ENCODE results near the gene ALG6.

The ALG6 gene

GRCh38 chr1:63363014-63363413 is 4.4 kb upstream of the ALG6 start:
- Histone ChIP-seq H3K27ac (ENCODE audit: low read depth, low read length) (no peak overlapping the region), H3K4me3 (ENCODE audit: low read depth in 1 of 2, low read length in 2 of 2) (no peak overlapping the region), H3K4me1 (ENCODE audit: control insufficient read depth in 1 of 2, insufficient read depth in 2 of 2, low read length in 2 of 2) (peaks cover 4 to 6% of the 10 kb centered on the region in 2 donors)

GRCh38 chr1:63366908-63367214 is 566 bp upstream of the ALG6 start:
- Histone ChIP-seq H3K4me3 (ENCODE audit: low read depth in 1 of 2, low read length in 2 of 2) (peak overlapping the region; percentile 65 to 76), H3K36me3 (ENCODE audit: control insufficient read depth in 1 of 2, insufficient read depth in 2 of 2, low read length in 2 of 2) (peaks cover 0 to 4% of the 10 kb centered on the region in 2 donors), H3K9me3 (ENCODE audit: control insufficient read depth in 1 of 2, low read length in 2 of 2) (no peaks in the 10 kb centered on the region), H3K9ac (ENCODE audit: low read depth in 1 of 2, low read length in 2 of 2) (peak overlapping the region; percentile 45 to 72), H3K4me1 (ENCODE audit: control insufficient read depth in 1 of 2, insufficient read depth in 2 of 2, low read length in 2 of 2) (peaks cover 8 to 10% of the 10 kb centered on the region in 2 donors), H3K27me3 (ENCODE audit: control insufficient read depth in 1 of 2, insufficient read depth in 2 of 2, low read length in 2 of 2) (no peaks in the 10 kb centered on the region), H3K27ac (ENCODE audit: low read depth, low read length) (no peak overlapping the region)

More at GRCh38 chr1:63363014-63363413, 4.4 kb upstream of the ALG6 start:
- Histone ChIP-seq H3K9me3 (ENCODE audit: control insufficient read depth in 1 of 2, low read length in 2 of 2) (no peaks in the 10 kb centered on the region), H3K27me3 (ENCODE audit: control insufficient read depth in 1 of 2, insufficient read depth in 2 of 2, low read length in 2 of 2) (no peaks in the 10 kb centered on the region), H3K9ac (ENCODE audit: low read depth in 1 of 2, low read length in 2 of 2) (no peak overlapping the region), H3K36me3 (ENCODE audit: control insufficient read depth in 1 of 2, insufficient read depth in 2 of 2, low read length in 2 of 2) (no peaks in the 10 kb centered on the region)

GRCh38 chr1:63368131-63368530 is 704 bp downstream of the ALG6 start:
- Histone ChIP-seq H3K27ac (ENCODE audit: low read depth, low read length) (no peak overlapping the region), H3K4me3 (ENCODE audit: low read depth in 1 of 2, low read length in 2 of 2) (peak overlapping the region; percentile 76 to 99), H3K27me3 (ENCODE audit: control insufficient read depth in 1 of 2, insufficient read depth in 2 of 2, low read length in 2 of 2) (no peaks in the 10 kb centered on the region), H3K36me3 (ENCODE audit: control insufficient read depth in 1 of 2, insufficient read depth in 2 of 2, low read length in 2 of 2) (peaks cover 0 to 8% of the 10 kb centered on the region in 2 donors), H3K4me1 (ENCODE audit: control insufficient read depth in 1 of 2, insufficient read depth in 2 of 2, low read length in 2 of 2) (peaks cover 8 to 10% of the 10 kb centered on the region in 2 donors), H3K9ac (ENCODE audit: low read depth in 1 of 2, low read length in 2 of 2) (peak overlapping the region; percentile 72 to 99), H3K9me3 (ENCODE audit: control insufficient read depth in 1 of 2, low read length in 2 of 2) (no peaks in the 10 kb centered on the region)

- H3K27ac ChIP-seq (ENCODE audit: low read depth, low read length): no peak overlapping the region
- H3K36me3 ChIP-seq (ENCODE audit: control insufficient read depth in 1 of 2, insufficient read depth in 2 of 2, low read length in 2 of 2): peaks cover 0 to 5% of the 10 kb centered on the region in 2 donors
- H3K9ac ChIP-seq (ENCODE audit: low read depth in 1 of 2, low read length in 2 of 2): no peak overlapping the region
- no peaks in the 10 kb centered on the region for H3K4me1 ChIP-seq (ENCODE audit: control insufficient read depth in 1 of 2, insufficient read depth in 2 of 2, low read length in 2 of 2)
- no peaks in the 10 kb centered on the region for H3K9me3 ChIP-seq (ENCODE audit: control insufficient read depth in 1 of 2, low read length in 2 of 2)
- no peaks in the 10 kb centered on the region for H3K27me3 ChIP-seq (ENCODE audit: control insufficient read depth in 1 of 2, insufficient read depth in 2 of 2, low read length in 2 of 2)
- no peak overlapping the region for H3K4me3 ChIP-seq (ENCODE audit: low read depth in 1 of 2, low read length in 2 of 2)
Measured at GRCh38 chr1:63379583-63379982, 12.2 kb downstream of the ALG6 start.

- H3K36me3 ChIP-seq (ENCODE audit: control insufficient read depth in 1 of 2, insufficient read depth in 2 of 2, low read length in 2 of 2): no peaks in the 10 kb centered on the region
- no peak overlapping the region for H3K9ac ChIP-seq (ENCODE audit: low read depth in 1 of 2, low read length in 2 of 2)
- no peak overlapping the region for H3K4me3 ChIP-seq (ENCODE audit: low read depth in 1 of 2, low read length in 2 of 2)
- no peaks in the 10 kb centered on the region for H3K4me1 ChIP-seq (ENCODE audit: control insufficient read depth in 1 of 2, insufficient read depth in 2 of 2, low read length in 2 of 2)
- no peaks in the 10 kb centered on the region for H3K9me3 ChIP-seq (ENCODE audit: control insufficient read depth in 1 of 2, low read length in 2 of 2)
- no peak overlapping the region for H3K27ac ChIP-seq (ENCODE audit: low read depth, low read length)
- no peaks in the 10 kb centered on the region for H3K27me3 ChIP-seq (ENCODE audit: control insufficient read depth in 1 of 2, insufficient read depth in 2 of 2, low read length in 2 of 2)
Measured at GRCh38 chr1:63381741-63382140, 14.3 kb downstream of the ALG6 start.

- Histone ChIP-seq H3K27ac (ENCODE audit: low read depth, low read length) (no peak overlapping the region), H3K4me3 (ENCODE audit: low read depth in 1 of 2, low read length in 2 of 2) (no peak overlapping the region), H3K9ac (ENCODE audit: low read depth in 1 of 2, low read length in 2 of 2) (no peak overlapping the region), H3K4me1 (ENCODE audit: control insufficient read depth in 1 of 2, insufficient read depth in 2 of 2, low read length in 2 of 2) (no peaks in the 10 kb centered on the region), H3K27me3 (ENCODE audit: control insufficient read depth in 1 of 2, insufficient read depth in 2 of 2, low read length in 2 of 2) (no peaks in the 10 kb centered on the region), H3K36me3 (ENCODE audit: control insufficient read depth in 1 of 2, insufficient read depth in 2 of 2, low read length in 2 of 2) (peaks cover 0 to 16% of the 10 kb centered on the region in 2 donors), H3K9me3 (ENCODE audit: control insufficient read depth in 1 of 2, low read length in 2 of 2) (no peaks in the 10 kb centered on the region)
Measured at GRCh38 chr1:63401945-63402344, 34.5 kb downstream of the ALG6 start.

GRCh38 chr1:63403386-63403785 is 36.0 kb downstream of the ALG6 start:
- no peak overlapping the region for H3K27ac ChIP-seq (ENCODE audit: low read depth, low read length)
- H3K9ac ChIP-seq (ENCODE audit: low read depth in 1 of 2, low read length in 2 of 2): no peak overlapping the region
- H3K4me1 ChIP-seq (ENCODE audit: control insufficient read depth in 1 of 2, insufficient read depth in 2 of 2, low read length in 2 of 2): no peaks in the 10 kb centered on the region
- peaks cover 0 to 16% of the 10 kb centered on the region in 2 donors for H3K36me3 ChIP-seq (ENCODE audit: control insufficient read depth in 1 of 2, insufficient read depth in 2 of 2, low read length in 2 of 2)
- H3K4me3 ChIP-seq (ENCODE audit: low read depth in 1 of 2, low read length in 2 of 2): no peak overlapping the region
- no peaks in the 10 kb centered on the region for H3K9me3 ChIP-seq (ENCODE audit: control insufficient read depth in 1 of 2, low read length in 2 of 2)
- no peaks in the 10 kb centered on the region for H3K27me3 ChIP-seq (ENCODE audit: control insufficient read depth in 1 of 2, insufficient read depth in 2 of 2, low read length in 2 of 2)

GRCh38 chr1:63405021-63405420 is 37.6 kb downstream of the ALG6 start:
- H3K9me3 ChIP-seq (ENCODE audit: control insufficient read depth in 1 of 2, low read length in 2 of 2): no peaks in the 10 kb centered on the region
- no peak overlapping the region for H3K27ac ChIP-seq (ENCODE audit: low read depth, low read length)
- no peak overlapping the region for H3K9ac ChIP-seq (ENCODE audit: low read depth in 1 of 2, low read length in 2 of 2)

GRCh38 chr1:63405987-63406386 is 38.6 kb downstream of the ALG6 start:
- H3K4me1 ChIP-seq (ENCODE audit: control insufficient read depth in 1 of 2, insufficient read depth in 2 of 2, low read length in 2 of 2): no peaks in the 10 kb centered on the region
- H3K27me3 ChIP-seq (ENCODE audit: control insufficient read depth in 1 of 2, insufficient read depth in 2 of 2, low read length in 2 of 2): no peaks in the 10 kb centered on the region
- H3K9ac ChIP-seq (ENCODE audit: low read depth in 1 of 2, low read length in 2 of 2): no peak overlapping the region
- no peak overlapping the region for H3K4me3 ChIP-seq (ENCODE audit: low read depth in 1 of 2, low read length in 2 of 2)
- H3K9me3 ChIP-seq (ENCODE audit: control insufficient read depth in 1 of 2, low read length in 2 of 2): no peaks in the 10 kb centered on the region
- H3K27ac ChIP-seq (ENCODE audit: low read depth, low read length): no peak overlapping the region
- H3K36me3 ChIP-seq (ENCODE audit: control insufficient read depth in 1 of 2, insufficient read depth in 2 of 2, low read length in 2 of 2): peaks cover 0 to 10% of the 10 kb centered on the region in 2 donors

More at GRCh38 chr1:63405021-63405420, 37.6 kb downstream of the ALG6 start:
- Histone ChIP-seq H3K36me3 (ENCODE audit: control insufficient read depth in 1 of 2, insufficient read depth in 2 of 2, low read length in 2 of 2) (peaks cover 0 to 10% of the 10 kb centered on the region in 2 donors), H3K4me3 (ENCODE audit: low read depth in 1 of 2, low read length in 2 of 2) (no peak overlapping the region), H3K4me1 (ENCODE audit: control insufficient read depth in 1 of 2, insufficient read depth in 2 of 2, low read length in 2 of 2) (no peaks in the 10 kb centered on the region), H3K27me3 (ENCODE audit: control insufficient read depth in 1 of 2, insufficient read depth in 2 of 2, low read length in 2 of 2) (no peaks in the 10 kb centered on the region)

GRCh38 chr1:63407002-63407401 is 39.6 kb downstream of the ALG6 start:
- no peak overlapping the region for H3K27ac ChIP-seq (ENCODE audit: low read depth, low read length)
- H3K9me3 ChIP-seq (ENCODE audit: control insufficient read depth in 1 of 2, low read length in 2 of 2): no peaks in the 10 kb centered on the region
- no peak overlapping the region for H3K4me3 ChIP-seq (ENCODE audit: low read depth in 1 of 2, low read length in 2 of 2)
- no peak overlapping the region for H3K9ac ChIP-seq (ENCODE audit: low read depth in 1 of 2, low read length in 2 of 2)
- H3K27me3 ChIP-seq (ENCODE audit: control insufficient read depth in 1 of 2, insufficient read depth in 2 of 2, low read length in 2 of 2): no peaks in the 10 kb centered on the region
- H3K4me1 ChIP-seq (ENCODE audit: control insufficient read depth in 1 of 2, insufficient read depth in 2 of 2, low read length in 2 of 2): no peaks in the 10 kb centered on the region
- H3K36me3 ChIP-seq (ENCODE audit: control insufficient read depth in 1 of 2, insufficient read depth in 2 of 2, low read length in 2 of 2): peaks cover 0 to 14% of the 10 kb centered on the region in 2 donors

- Histone ChIP-seq H3K4me3 (ENCODE audit: low read depth in 1 of 2, low read length in 2 of 2) (no peak overlapping the region), H3K27ac (ENCODE audit: low read depth, low read length) (no peak overlapping the region)
Measured at GRCh38 chr1:63408331-63408730, 40.9 kb downstream of the ALG6 start.

More at GRCh38 chr1:63408331-63408730, 40.9 kb downstream of the ALG6 start:
- Histone ChIP-seq H3K36me3 (ENCODE audit: control insufficient read depth in 1 of 2, insufficient read depth in 2 of 2, low read length in 2 of 2) (peaks cover 0 to 16% of the 10 kb centered on the region in 2 donors), H3K4me1 (ENCODE audit: control insufficient read depth in 1 of 2, insufficient read depth in 2 of 2, low read length in 2 of 2) (peaks cover 0 to 4% of the 10 kb centered on the region in 2 donors), H3K9ac (ENCODE audit: low read depth in 1 of 2, low read length in 2 of 2) (no peak overlapping the region), H3K27me3 (ENCODE audit: control insufficient read depth in 1 of 2, insufficient read depth in 2 of 2, low read length in 2 of 2) (no peaks in the 10 kb centered on the region), H3K9me3 (ENCODE audit: control insufficient read depth in 1 of 2, low read length in 2 of 2) (no peaks in the 10 kb centered on the region)
